ENCODE measurements around the gene ERFL. TPM values are rescaled to one million over a fixed set of nuclear protein-coding genes. Genes with fewer than 3 reads are reported as not detected.

The ERFL gene
- total RNA-seq, 2 experiments from 2014 or later, result 1.6 to 6.8 TPM

DNA sequence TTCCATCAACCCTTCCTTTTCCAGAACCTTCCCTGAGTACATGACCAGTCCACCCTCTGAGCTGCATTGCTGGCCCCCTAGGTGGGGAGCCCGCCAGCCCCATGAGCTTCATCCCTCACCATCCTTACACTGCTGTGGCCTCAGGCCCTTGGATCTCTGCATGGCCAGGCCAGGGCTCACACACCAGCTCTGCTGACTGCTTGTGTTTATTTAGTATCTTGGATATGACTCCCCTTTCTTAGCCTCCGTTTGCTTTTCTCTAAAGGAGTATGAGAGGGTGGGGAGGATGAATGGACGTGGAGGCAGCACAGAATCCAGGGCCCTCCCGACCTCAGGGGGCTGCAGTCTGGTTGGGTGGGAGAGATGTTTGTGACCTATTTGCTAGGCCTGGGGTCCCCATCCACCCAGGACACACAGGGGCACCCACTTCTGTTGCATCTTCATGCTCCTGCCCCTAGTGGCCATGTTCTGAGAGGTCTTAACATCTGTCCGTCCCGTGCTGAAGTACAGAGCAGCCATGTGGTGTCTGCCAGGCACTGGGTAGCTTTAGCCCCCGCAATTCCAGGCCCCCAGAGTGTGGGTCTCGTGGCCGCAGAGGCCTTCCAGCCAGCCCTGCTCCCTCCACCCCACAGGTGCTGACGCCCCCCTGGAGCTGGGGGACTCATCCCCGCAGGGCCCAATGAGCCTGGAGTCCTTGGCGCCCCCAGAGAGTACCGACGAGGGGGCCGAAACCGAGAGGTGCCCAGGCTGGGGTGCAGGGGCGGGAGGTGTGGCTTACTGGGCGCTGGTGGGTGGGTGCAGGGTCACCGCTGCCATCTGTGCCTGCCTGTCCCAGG lies 32.3 kb downstream of the ERFL start:
- Histone ChIP-seq H3K36me3 (ENCODE audit: insufficient read depth, low read length) (peaks cover 85% of the 10 kb centered on the region), H3K79me2 (ENCODE audit: insufficient read depth, low read depth, low read length) (no peaks in the 10 kb centered on the region), H3K4me1 (ENCODE audit: insufficient read depth, low read length, poor library complexity, severe bottlenecking) (peaks cover 22% of the 10 kb centered on the region), H3K9me2 (ENCODE audit: insufficient read depth, low read length) (no peaks in the 10 kb centered on the region), H3K4me2 (ENCODE audit: low read length) (peak overlapping the region; percentile 15; the same call in 1 of the 2 replicates), H3K27ac (ENCODE audit: low read depth, low read length, poor library complexity, severe bottlenecking) (peak overlapping the region; percentile 36), H2AFZ (ENCODE audit: low read length) (no peak overlapping the region), H3K9me3 (ENCODE audit: low read length) (no peaks in the 10 kb centered on the region), H4K20me1 (ENCODE audit: insufficient read depth, low read length) (no peaks in the 10 kb centered on the region), H3K4me3 (ENCODE audit: low read depth, low read length, poor library complexity, severe bottlenecking) (no peak overlapping the region)
- CTCF ChIA-PET (ENCODE audit: unreplicated experiment), result no interaction called here
- intact Hi-C loops (cut with micrococcal nuclease; ENCODE audit: unreplicated experiment), result no loop called here
- TF ChIP-seq EZH2phosphoT487 (IDR thresholded peaks at IDR 0.05; ENCODE audit: borderline replicate concordance, low read depth, low read length), result no peak
- TF ChIP-seq, protein P1, sequence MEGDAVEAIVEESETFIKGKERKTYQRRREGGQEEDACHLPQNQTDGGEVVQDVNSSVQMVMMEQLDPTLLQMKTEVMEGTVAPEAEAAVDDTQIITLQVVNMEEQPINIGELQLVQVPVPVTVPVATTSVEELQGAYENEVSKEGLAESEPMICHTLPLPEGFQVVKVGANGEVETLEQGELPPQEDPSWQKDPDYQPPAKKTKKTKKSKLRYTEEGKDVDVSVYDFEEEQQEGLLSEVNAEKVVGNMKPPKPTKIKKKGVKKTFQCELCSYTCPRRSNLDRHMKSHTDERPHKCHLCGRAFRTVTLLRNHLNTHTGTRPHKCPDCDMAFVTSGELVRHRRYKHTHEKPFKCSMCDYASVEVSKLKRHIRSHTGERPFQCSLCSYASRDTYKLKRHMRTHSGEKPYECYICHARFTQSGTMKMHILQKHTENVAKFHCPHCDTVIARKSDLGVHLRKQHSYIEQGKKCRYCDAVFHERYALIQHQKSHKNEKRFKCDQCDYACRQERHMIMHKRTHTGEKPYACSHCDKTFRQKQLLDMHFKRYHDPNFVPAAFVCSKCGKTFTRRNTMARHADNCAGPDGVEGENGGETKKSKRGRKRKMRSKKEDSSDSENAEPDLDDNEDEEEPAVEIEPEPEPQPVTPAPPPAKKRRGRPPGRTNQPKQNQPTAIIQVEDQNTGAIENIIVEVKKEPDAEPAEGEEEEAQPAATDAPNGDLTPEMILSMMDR (conservative IDR thresholded peaks at IDR 0.05; ENCODE audit: low read length), result peak; percentile 79
- BruUV-seq (replicated peaks), result no TSS peak
- peak; percentile 67 for DNase-seq (ENCODE audit: low spot score)
- POLR2A ChIA-PET, result no interaction called here

DNA sequence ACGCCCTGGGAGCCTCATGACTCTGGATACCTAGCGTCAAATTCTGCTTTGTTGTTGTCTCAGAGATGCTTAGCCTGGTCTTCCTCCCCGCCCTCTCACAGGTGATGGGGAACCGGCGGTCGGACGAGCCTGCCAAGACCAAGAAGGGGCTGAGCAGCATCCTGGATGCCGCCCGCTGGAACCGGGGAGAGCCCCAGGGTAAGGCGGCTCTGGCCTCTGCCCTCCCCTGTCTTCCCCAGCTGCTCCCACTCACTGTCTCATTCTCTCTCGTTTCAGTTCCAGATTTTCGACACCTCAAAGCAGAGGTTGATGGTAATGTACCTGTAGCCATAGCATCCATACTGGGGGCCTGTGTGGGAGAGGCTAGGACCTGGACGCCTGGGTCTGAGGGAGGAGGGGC lies 33.9 kb downstream of the ERFL start:
- Histone ChIP-seq H3K4me3 (ENCODE audit: low read depth, low read length, poor library complexity, severe bottlenecking) (no peak overlapping the region), H2AFZ (ENCODE audit: low read length) (no peak overlapping the region), H3K9me3 (ENCODE audit: low read length) (no peaks in the 10 kb centered on the region), H3K4me2 (ENCODE audit: low read length) (no peak overlapping the region), H3K27ac (ENCODE audit: low read depth, low read length, poor library complexity, severe bottlenecking) (peak overlapping the region; percentile 6), H4K20me1 (ENCODE audit: insufficient read depth, low read length) (no peaks in the 10 kb centered on the region), H3K4me1 (ENCODE audit: insufficient read depth, low read length, poor library complexity, severe bottlenecking) (peaks cover 26% of the 10 kb centered on the region), H3K9me2 (ENCODE audit: insufficient read depth, low read length) (no peaks in the 10 kb centered on the region), H3K79me2 (ENCODE audit: insufficient read depth, low read depth, low read length) (no peaks in the 10 kb centered on the region), H3K36me3 (ENCODE audit: insufficient read depth, low read length) (peaks cover 88% of the 10 kb centered on the region)
- TF ChIP-seq EZH2phosphoT487 (IDR thresholded peaks at IDR 0.05; ENCODE audit: borderline replicate concordance, low read depth, low read length), result no peak
- TF ChIP-seq, protein P1 (conservative IDR thresholded peaks at IDR 0.05; ENCODE audit: low read length), result no peak
- POLR2A ChIA-PET, result interaction anchor here (0.5 kb wide), 1 partner anchor 1709 kb away, joined by 3 read pairs; no protein-coding TSS in a partner anchor
- intact Hi-C loops (cut with micrococcal nuclease; ENCODE audit: unreplicated experiment), result no loop called here
- CTCF ChIA-PET (ENCODE audit: unreplicated experiment), result no interaction called here
- no peak for DNase-seq (ENCODE audit: low spot score)
- no TSS peak for BruUV-seq (replicated peaks)

DNA sequence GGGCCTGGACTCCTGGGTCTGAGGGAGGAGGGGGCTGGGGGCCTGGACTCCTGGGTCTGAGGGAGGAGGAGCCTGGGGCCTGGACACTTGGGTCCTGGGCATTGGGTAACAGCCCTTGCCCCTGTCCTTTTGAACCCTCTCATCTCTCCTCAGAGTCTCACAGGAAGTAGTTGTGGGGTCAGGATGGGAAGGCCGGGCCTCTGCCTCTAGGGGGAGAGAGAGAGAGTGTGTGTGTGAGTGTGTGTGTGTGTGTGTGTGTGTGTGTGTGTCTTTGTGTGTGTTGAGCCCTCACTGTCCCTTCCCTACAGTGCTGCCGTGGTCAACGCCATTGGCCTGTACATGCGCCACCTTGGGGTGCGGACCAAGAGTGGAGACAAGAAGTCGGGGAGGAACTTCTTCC lies 34.4 kb downstream of the ERFL start:
- ChIA-PET CTCF (ENCODE audit: unreplicated experiment) (no interaction called here), POLR2A (interaction anchor here (0.5 kb wide), 1 partner anchor 1709 kb away, joined by 3 read pairs; no protein-coding TSS in a partner anchor)
- H3K9me2 ChIP-seq (ENCODE audit: insufficient read depth, low read length), result no peaks in the 10 kb centered on the region
- H2AFZ ChIP-seq (ENCODE audit: low read length), result no peak overlapping the region
- no peaks in the 10 kb centered on the region for H3K9me3 ChIP-seq (ENCODE audit: low read length)
- no TSS peak for BruUV-seq (replicated peaks)
- H3K4me1 ChIP-seq (ENCODE audit: insufficient read depth, low read length, poor library complexity, severe bottlenecking), result peaks cover 30% of the 10 kb centered on the region
- H3K36me3 ChIP-seq (ENCODE audit: insufficient read depth, low read length), result peaks cover 88% of the 10 kb centered on the region
- DNase-seq (ENCODE audit: low spot score), result peak; percentile 60
- no peak overlapping the region for H3K4me3 ChIP-seq (ENCODE audit: low read depth, low read length, poor library complexity, severe bottlenecking)
- TF ChIP-seq, protein P1 (conservative IDR thresholded peaks at IDR 0.05; ENCODE audit: low read length), result peak; percentile 51
- TF ChIP-seq EZH2phosphoT487 (IDR thresholded peaks at IDR 0.05; ENCODE audit: borderline replicate concordance, low read depth, low read length), result no peak
- intact Hi-C loops (cut with micrococcal nuclease; ENCODE audit: unreplicated experiment), result no loop called here
- no peaks in the 10 kb centered on the region for H3K79me2 ChIP-seq (ENCODE audit: insufficient read depth, low read depth, low read length)
- no peaks in the 10 kb centered on the region for H4K20me1 ChIP-seq (ENCODE audit: insufficient read depth, low read length)
- H3K4me2 ChIP-seq (ENCODE audit: low read length), result no peak overlapping the region
- H3K27ac ChIP-seq (ENCODE audit: low read depth, low read length, poor library complexity, severe bottlenecking), result peak overlapping the region; percentile 6

Measured in OCI-LY7 (cell line).